Esophagus (tissue), 2 donors: ENCODE results near the gene BCL2A1. TPM values are rescaled to one million over a fixed set of nuclear protein-coding genes. Genes with fewer than 3 reads are reported as not detected.
A peak's percentile ranks its signal among the peaks of the same experiment; 100 is the strongest.
"Not testable (repeated sequence)": the region's sequence is repeated elsewhere in the genome, so short reads cannot be mapped to it uniquely, and the experiment has no call there.

Experiments
- H3K27ac ChIP-seq, 2 donors: one replicate each; pipeline ENCODE4 v1.5.1; 2013; ENCODE audit warnings: low read depth in 2 of 2, mild to moderate bottlenecking in 2 of 2, inconsistent platforms in 1 of 2, low read length in 1 of 2, moderate library complexity in 1 of 2
- H3K27me3 ChIP-seq, 2 donors: one replicate each; pipeline ENCODE4 v1.6.1; 2013; ENCODE audit warnings: low read length in 2 of 2, control low read depth in 1 of 2, mild to moderate bottlenecking in 1 of 2; ENCODE audit not compliant: insufficient read depth in 2 of 2, control insufficient read depth in 1 of 2
- H3K36me3 ChIP-seq, 2 donors: one replicate each; pipeline ENCODE4 v1.6.1; 2013; ENCODE audit warnings: low read length in 1 of 2; ENCODE audit not compliant: control insufficient read depth in 2 of 2, insufficient read depth in 2 of 2
- H3K4me1 ChIP-seq, 2 donors: one replicate each; pipeline ENCODE4 v1.6.1; 2013; ENCODE audit warnings: low read length in 1 of 2; ENCODE audit not compliant: control insufficient read depth in 2 of 2, insufficient read depth in 2 of 2
- H3K4me3 ChIP-seq, 2 donors: one replicate each; pipeline ENCODE4 v1.5.1; 2013; ENCODE audit warnings: low read length in 2 of 2, mild to moderate bottlenecking in 2 of 2, low read depth in 1 of 2, moderate library complexity in 1 of 2
- H3K9me3 ChIP-seq, 2 donors: one replicate each; pipeline ENCODE4 v1.6.1; 2013; ENCODE audit warnings: mild to moderate bottlenecking in 2 of 2, low read depth in 1 of 2, low read length in 1 of 2, moderate library complexity in 1 of 2; ENCODE audit not compliant: control insufficient read depth in 2 of 2, insufficient read depth in 1 of 2
- WGBS, 2 donors: extraction: QIAGEN DNeasy Blood & Tissue Kit; methylation state at CpG; one replicate each; pipeline ENCODE4 v1.1.7; 2013; 5-methylcytosine and 5-hydroxymethylcytosine counted together
- polyA plus RNA-seq, 2 donors: library from polyadenylated mRNA; stranded (reverse); fragments of 200-250 nt; gene quantifications; one replicate each; pipeline ENCODE4 v1.2.3, GENCODE V29; 2013
- donor health status: healthy with polysubstance abuse.
- donor health status: Bipolar disorder and iron deficiency.

Gene BCL2A1
- polyA plus RNA-seq, 2 donors: 0.89 to 1.6 TPM

- WGBS, 2 donors: 69 to 74% methylated on average over 5 of the region's 5 CpGs
- Histone ChIP-seq H3K27ac (no peak overlapping the region), H3K4me3 (no peak overlapping the region), H3K4me1 (no peaks in the 10 kb centered on the region), H3K36me3 (no peaks in the 10 kb centered on the region), H3K27me3 (no peaks in the 10 kb centered on the region), H3K9me3 (no peaks in the 10 kb centered on the region)
Observed at GRCh38 chr15:79932447-79932846, 38.5 kb downstream of the BCL2A1 start.

GRCh38 chr15:79930516-79930915 lies 40.5 kb downstream of the BCL2A1 start:
- Histone ChIP-seq H3K4me3 (no peak overlapping the region), H3K4me1 (no peaks in the 10 kb centered on the region), H3K36me3 (no peaks in the 10 kb centered on the region), H3K27ac (no peak overlapping the region), H3K9me3 (no peaks in the 10 kb centered on the region), H3K27me3 (no peaks in the 10 kb centered on the region)
- WGBS, 2 donors: 71 to 72% methylated on average over 5 of the region's 5 CpGs

- H3K27ac ChIP-seq: no peak overlapping the region
- no peaks in the 10 kb centered on the region for H3K9me3 ChIP-seq
- no peaks in the 10 kb centered on the region for H3K27me3 ChIP-seq
- 85 to 90% methylated on average over 2 of the region's 2 CpGs for WGBS, 2 donors
- no peaks in the 10 kb centered on the region for H3K36me3 ChIP-seq
- no peak overlapping the region for H3K4me3 ChIP-seq
- peaks cover 0 to under 1% of the 10 kb centered on the region in 2 donors for H3K4me1 ChIP-seq
Observed at GRCh38 chr15:79929412-79929811, 41.6 kb downstream of the BCL2A1 start.

GRCh38 chr15:79926116-79926515 lies 44.9 kb downstream of the BCL2A1 start:
- H3K4me1 ChIP-seq, H3K36me3 ChIP-seq: not testable (repeated sequence)
- WGBS, 2 donors: 97 to 98% methylated on average over 21 to 36 of the region's 36 CpGs

GRCh38 chr15:79924379-79924778 lies 46.6 kb downstream of the BCL2A1 start:
- no peaks in the 10 kb centered on the region for H3K27me3 ChIP-seq
- H3K4me3 ChIP-seq: peak overlapping the region in 1 of 2 donors; percentile 68
- no peaks in the 10 kb centered on the region for H3K36me3 ChIP-seq
- H3K9me3 ChIP-seq: peaks cover 6 to 8% of the 10 kb centered on the region in 2 donors
- peaks cover 0 to 3% of the 10 kb centered on the region in 2 donors for H3K4me1 ChIP-seq
- H3K27ac ChIP-seq: peak overlapping the region; percentile 96 to 99
- 90 to 93% methylated on average over 24 of the region's 24 CpGs for WGBS, 2 donors

More at GRCh38 chr15:79926116-79926515, 44.9 kb downstream of the BCL2A1 start:
- H3K4me3 ChIP-seq, H3K27me3 ChIP-seq, H3K9me3 ChIP-seq, H3K27ac ChIP-seq: not testable (repeated sequence)

GRCh38 chr15:79923515-79924169 lies 47.4 kb downstream of the BCL2A1 start:
- Histone ChIP-seq H3K4me1 (peaks cover 0 to 3% of the 10 kb centered on the region in 2 donors), H3K36me3 (peaks cover 0 to 3% of the 10 kb centered on the region in 2 donors), H3K27ac (peak overlapping the region; percentile 96 to 99), H3K27me3 (no peaks in the 10 kb centered on the region), H3K9me3 (peaks cover 10 to 14% of the 10 kb centered on the region in 2 donors), H3K4me3 (peak overlapping the region; percentile 68 to 90)
- 0% methylated on average over 62 to 68 of the region's 68 CpGs for WGBS, 2 donors

- H3K36me3 ChIP-seq: peaks cover 0 to 3% of the 10 kb centered on the region in 2 donors
- 0% methylated on average over 31 to 51 of the region's 51 CpGs for WGBS, 2 donors
- H3K27me3 ChIP-seq: no peaks in the 10 kb centered on the region
- H3K27ac ChIP-seq: peak overlapping the region; percentile 96 to 99
- H3K4me3 ChIP-seq: peak overlapping the region; percentile 68 to 90
- peaks cover 0 to 3% of the 10 kb centered on the region in 2 donors for H3K4me1 ChIP-seq
- H3K9me3 ChIP-seq: peaks cover 14 to 17% of the 10 kb centered on the region in 2 donors
Observed at GRCh38 chr15:79923079-79923514, 47.9 kb downstream of the BCL2A1 start.

GRCh38 chr15:79922512-79923078 lies 48.4 kb downstream of the BCL2A1 start:
- Histone ChIP-seq H3K9me3 (peaks cover 16 to 18% of the 10 kb centered on the region in 2 donors), H3K36me3 (peaks cover 0 to 3% of the 10 kb centered on the region in 2 donors), H3K4me1 (peaks cover 0 to 3% of the 10 kb centered on the region in 2 donors), H3K27me3 (no peaks in the 10 kb centered on the region), H3K27ac (peak overlapping the region; percentile 96 to 99), H3K4me3 (peak overlapping the region; percentile 68 to 90)
- 17 to 19% methylated on average over 17 of the region's 17 CpGs for WGBS, 2 donors

- no peaks in the 10 kb centered on the region for H3K27me3 ChIP-seq
- H3K36me3 ChIP-seq: peaks cover 0 to 3% of the 10 kb centered on the region in 2 donors
- peaks cover 0 to 3% of the 10 kb centered on the region in 2 donors for H3K4me1 ChIP-seq
- H3K9me3 ChIP-seq: peaks cover 21 to 22% of the 10 kb centered on the region in 2 donors
- 90 to 99% methylated on average over 12 of the region's 12 CpGs for WGBS, 2 donors
- H3K27ac ChIP-seq: no peak overlapping the region
- no peak overlapping the region for H3K4me3 ChIP-seq
Observed at GRCh38 chr15:79919749-79920511, 51.1 kb downstream of the BCL2A1 start.
